Panc1 (cell line): ENCODE data around the gene IFI30.

Source experiments
- POLR2AphosphoS5 ChIP-seq: IDR thresholded peaks from 2 replicates; pipeline ENCODE4 v1.6.1; 2012; ENCODE audit warnings: mild to moderate bottlenecking, low read depth, low read length, moderate library complexity
- SIN3A ChIP-seq: IDR thresholded peaks from 2 replicates; pipeline ENCODE4 v1.6.1; 2012; ENCODE audit warnings: low read depth, mild to moderate bottlenecking, low read length, moderate library complexity, borderline replicate concordance; ENCODE audit not compliant: insufficient read depth
- TF ChIP-seq, protein P1 (sequence below): fragments of 450-650 bp; IDR thresholded peaks from 2 replicates; pipeline ENCODE4 v1.5.1; 2017; ENCODE audit warnings: mild to moderate bottlenecking
- TF ChIP-seq, protein P2 (sequence below), 2 experiments: IDR thresholded peaks; 2 replicates each; pipeline ENCODE4 v1.6.1; 2011 to 2012; ENCODE audit warnings: low read depth in 2 of 2, control low read depth in 1 of 2, low read length in 1 of 2, mild to moderate bottlenecking in 1 of 2, moderate library complexity in 1 of 2; ENCODE audit not compliant: insufficient read depth in 1 of 2

DNA sequence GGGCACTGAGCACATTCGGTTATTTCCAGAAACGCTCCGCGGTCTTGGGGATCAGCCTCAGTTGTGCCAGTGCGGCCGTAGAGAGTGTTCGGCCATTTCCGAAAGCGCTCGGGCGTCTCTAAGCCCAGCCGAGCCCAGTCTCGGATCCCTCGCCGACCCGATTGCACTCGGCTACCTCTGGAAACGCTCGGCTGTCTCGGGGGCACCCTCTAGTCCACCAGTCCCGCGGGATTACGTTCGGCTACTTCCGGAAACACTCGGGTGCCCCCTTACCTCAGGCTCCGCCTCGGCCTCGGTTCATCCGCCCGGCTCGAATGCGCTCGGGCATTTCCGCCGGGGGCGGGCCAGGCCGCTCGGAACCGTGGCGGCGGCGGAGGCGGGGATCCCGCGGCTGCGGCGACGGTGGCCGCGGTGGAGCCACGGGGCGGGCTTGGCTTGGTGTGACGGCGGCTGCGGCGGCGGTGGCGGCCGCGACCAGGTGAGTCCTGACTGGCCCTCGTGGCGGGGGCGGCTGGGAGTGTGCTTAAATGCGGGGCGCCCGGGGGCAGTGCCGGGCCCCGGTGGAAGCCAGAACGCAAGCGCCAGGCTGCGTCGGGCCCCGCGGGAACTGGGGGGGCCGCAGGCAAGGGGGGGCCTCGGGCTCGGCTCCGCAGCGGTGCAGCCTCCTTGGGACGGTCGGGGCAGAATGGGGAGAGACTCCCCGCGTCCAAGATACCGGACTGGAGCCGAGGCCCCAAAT is 20.6 kb upstream of the IFI30 start, which contains the start of gene PIK3R2:
- TF ChIP-seq, protein P1, sequence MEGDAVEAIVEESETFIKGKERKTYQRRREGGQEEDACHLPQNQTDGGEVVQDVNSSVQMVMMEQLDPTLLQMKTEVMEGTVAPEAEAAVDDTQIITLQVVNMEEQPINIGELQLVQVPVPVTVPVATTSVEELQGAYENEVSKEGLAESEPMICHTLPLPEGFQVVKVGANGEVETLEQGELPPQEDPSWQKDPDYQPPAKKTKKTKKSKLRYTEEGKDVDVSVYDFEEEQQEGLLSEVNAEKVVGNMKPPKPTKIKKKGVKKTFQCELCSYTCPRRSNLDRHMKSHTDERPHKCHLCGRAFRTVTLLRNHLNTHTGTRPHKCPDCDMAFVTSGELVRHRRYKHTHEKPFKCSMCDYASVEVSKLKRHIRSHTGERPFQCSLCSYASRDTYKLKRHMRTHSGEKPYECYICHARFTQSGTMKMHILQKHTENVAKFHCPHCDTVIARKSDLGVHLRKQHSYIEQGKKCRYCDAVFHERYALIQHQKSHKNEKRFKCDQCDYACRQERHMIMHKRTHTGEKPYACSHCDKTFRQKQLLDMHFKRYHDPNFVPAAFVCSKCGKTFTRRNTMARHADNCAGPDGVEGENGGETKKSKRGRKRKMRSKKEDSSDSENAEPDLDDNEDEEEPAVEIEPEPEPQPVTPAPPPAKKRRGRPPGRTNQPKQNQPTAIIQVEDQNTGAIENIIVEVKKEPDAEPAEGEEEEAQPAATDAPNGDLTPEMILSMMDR, result no peak; the same call in none of the 2 replicates
- TF ChIP-seq, protein P2, sequence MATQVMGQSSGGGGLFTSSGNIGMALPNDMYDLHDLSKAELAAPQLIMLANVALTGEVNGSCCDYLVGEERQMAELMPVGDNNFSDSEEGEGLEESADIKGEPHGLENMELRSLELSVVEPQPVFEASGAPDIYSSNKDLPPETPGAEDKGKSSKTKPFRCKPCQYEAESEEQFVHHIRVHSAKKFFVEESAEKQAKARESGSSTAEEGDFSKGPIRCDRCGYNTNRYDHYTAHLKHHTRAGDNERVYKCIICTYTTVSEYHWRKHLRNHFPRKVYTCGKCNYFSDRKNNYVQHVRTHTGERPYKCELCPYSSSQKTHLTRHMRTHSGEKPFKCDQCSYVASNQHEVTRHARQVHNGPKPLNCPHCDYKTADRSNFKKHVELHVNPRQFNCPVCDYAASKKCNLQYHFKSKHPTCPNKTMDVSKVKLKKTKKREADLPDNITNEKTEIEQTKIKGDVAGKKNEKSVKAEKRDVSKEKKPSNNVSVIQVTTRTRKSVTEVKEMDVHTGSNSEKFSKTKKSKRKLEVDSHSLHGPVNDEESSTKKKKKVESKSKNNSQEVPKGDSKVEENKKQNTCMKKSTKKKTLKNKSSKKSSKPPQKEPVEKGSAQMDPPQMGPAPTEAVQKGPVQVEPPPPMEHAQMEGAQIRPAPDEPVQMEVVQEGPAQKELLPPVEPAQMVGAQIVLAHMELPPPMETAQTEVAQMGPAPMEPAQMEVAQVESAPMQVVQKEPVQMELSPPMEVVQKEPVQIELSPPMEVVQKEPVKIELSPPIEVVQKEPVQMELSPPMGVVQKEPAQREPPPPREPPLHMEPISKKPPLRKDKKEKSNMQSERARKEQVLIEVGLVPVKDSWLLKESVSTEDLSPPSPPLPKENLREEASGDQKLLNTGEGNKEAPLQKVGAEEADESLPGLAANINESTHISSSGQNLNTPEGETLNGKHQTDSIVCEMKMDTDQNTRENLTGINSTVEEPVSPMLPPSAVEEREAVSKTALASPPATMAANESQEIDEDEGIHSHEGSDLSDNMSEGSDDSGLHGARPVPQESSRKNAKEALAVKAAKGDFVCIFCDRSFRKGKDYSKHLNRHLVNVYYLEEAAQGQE (IDR thresholded peaks at IDR 0.05; ENCODE audit: insufficient read depth in 1 of 2, low read depth in 2 of 2, low read length in 1 of 2), result no peak
- TF ChIP-seq POLR2AphosphoS5 (peak; percentile 54; the same call in 1 of the 2 replicates), SIN3A (no peak)
